Effector memory CD8-positive, alpha-beta T cell (primary cell): ENCODE data around the gene TMEM203.

Source experiments
- ATAC-seq: fragments of 150-1000 bp; cut with Tn5 transposase; replicated peaks from 2 replicates; pipeline ENCODE4 v1.10.0; 2021; ENCODE audit warnings: mild to moderate bottlenecking, moderate library complexity
- DNase-seq, 3 experiments: peaks; one replicate each; pipeline ENCODE4 v3.0.0; 2021
- H3K27ac Mint-ChIP-seq, 2 donors: one replicate each; pipeline ENCODE4 v1.8.0; 2022; ENCODE audit warnings: mild to moderate bottlenecking in 2 of 2, mixed read lengths in 2 of 2, moderate library complexity in 2 of 2
- H3K27me3 Mint-ChIP-seq, 2 donors: one replicate each; pipeline ENCODE4 v1.8.0; 2022; ENCODE audit warnings: mixed read lengths in 2 of 2
- H3K36me3 Mint-ChIP-seq: one replicate; pipeline ENCODE4 v1.8.0; 2022; ENCODE audit warnings: mild to moderate bottlenecking, moderate library complexity, mixed read lengths; ENCODE audit not compliant: insufficient read depth
- H3K4me1 Mint-ChIP-seq, 2 donors: one replicate each; pipeline ENCODE4 v1.8.0; 2022; ENCODE audit warnings: low read depth in 2 of 2, mixed read lengths in 2 of 2
- H3K4me3 Mint-ChIP-seq, 2 donors: one replicate each; pipeline ENCODE4 v1.8.0; 2022; ENCODE audit warnings: mild to moderate bottlenecking in 2 of 2, mixed read lengths in 2 of 2, moderate library complexity in 2 of 2
- H3K9me3 Mint-ChIP-seq, 2 donors: one replicate each; pipeline ENCODE4 v1.8.0; 2022; ENCODE audit warnings: mixed read lengths in 2 of 2

The TMEM203 gene

DNA sequence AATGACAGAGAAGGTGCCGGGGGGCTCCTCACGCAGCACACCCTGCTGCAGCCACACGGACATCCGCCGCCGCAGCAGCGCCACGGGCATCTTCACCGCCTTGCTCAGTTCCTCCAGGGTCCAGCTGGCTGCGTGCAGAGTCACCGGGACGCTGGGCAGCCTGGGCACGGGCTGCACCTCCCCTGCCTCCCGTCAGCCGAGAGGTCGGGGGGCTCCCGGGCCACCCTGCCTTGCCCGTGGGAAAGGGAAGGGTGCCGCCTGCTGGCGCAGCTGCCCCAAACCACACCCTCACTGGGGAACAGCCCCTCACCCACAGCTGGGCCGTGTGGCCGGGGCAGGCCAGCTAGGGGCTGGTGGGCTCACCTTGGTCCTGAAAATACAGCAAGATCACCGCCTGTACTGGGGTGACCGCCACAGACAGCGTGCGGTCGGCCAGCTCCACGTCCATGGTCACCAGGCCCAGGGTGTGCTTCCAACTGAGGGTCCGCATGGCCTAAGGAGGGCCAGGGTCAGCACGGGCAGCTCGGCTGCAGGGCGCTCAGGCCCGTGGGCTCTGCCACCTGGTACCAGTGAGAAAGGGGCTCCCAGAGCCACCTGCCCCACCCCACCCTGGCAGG is 30.0 kb downstream of the TMEM203 start:
- H3K4me3 Mint-ChIP-seq: no peak overlapping the region
- peaks cover 0 to 23% of the 10 kb centered on the region in 2 donors for H3K27me3 Mint-ChIP-seq
- DNase-seq: no peak
- H3K36me3 Mint-ChIP-seq: peaks cover 15% of the 10 kb centered on the region
- H3K27ac Mint-ChIP-seq: no peak overlapping the region
- peaks cover 0 to 10% of the 10 kb centered on the region in 2 donors for H3K4me1 Mint-ChIP-seq
- ATAC-seq: no peak
- no peaks in the 10 kb centered on the region for H3K9me3 Mint-ChIP-seq

GRCh38 chr9:137174722-137175293 is 30.6 kb downstream of the TMEM203 start:
- H3K9me3 Mint-ChIP-seq: no peaks in the 10 kb centered on the region
- H3K27me3 Mint-ChIP-seq: peaks cover 0 to 29% of the 10 kb centered on the region in 2 donors
- H3K27ac Mint-ChIP-seq: no peak overlapping the region
- peaks cover 15% of the 10 kb centered on the region for H3K36me3 Mint-ChIP-seq
- peaks cover 0 to 10% of the 10 kb centered on the region in 2 donors for H3K4me1 Mint-ChIP-seq
- no peak for DNase-seq
- H3K4me3 Mint-ChIP-seq: no peak overlapping the region
- no peak for ATAC-seq

- peaks cover 0 to 29% of the 10 kb centered on the region in 2 donors for H3K27me3 Mint-ChIP-seq
- ATAC-seq: no peak
- no peak overlapping the region for H3K27ac Mint-ChIP-seq
Measured at GRCh38 chr9:137173796-137174664, 31.4 kb downstream of the TMEM203 start.

DNA sequence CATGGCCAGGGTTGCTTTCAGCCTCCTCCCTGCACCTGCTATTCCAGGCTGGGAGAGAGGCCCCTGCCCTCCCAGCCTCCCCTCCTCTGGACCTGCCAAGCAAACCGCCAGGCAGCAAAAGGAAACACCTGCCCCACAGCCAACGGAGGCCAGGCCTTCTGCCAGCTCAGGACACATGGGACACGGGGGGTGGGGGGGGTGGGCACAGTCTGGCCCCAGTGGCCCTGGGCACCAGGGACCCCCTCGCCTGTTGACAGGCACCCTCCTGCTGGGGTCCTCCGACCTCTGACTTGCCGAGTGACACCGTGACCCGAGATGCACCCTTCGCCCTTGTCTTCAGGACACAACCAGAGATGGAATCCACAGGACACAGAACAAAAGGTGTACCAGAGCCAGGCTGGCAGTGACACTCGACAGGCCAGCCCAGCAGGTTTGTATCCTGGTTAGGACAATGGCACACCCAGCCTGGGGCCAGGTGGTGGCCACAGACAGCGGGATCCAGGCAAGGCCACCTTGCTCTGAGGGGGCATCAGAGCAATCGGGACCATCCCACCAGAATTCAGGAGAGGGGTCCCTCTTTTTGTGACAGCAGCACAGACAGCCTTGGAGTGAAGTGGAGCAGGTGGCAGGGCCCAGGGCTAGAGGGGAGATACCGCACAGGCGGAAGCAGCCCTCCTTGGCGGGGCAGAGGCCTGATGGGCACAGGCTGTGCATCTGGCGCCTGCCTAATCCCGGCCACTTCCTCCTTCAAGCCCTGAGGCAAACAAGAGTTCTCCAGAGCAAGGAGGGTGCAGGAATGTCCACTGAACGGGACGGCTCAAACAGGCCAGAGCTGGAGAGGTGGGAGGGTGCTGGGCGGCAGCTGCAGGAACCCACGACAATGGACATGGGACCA is 32.3 kb downstream of the TMEM203 start:
- Mint-ChIP-seq H3K27ac (no peak overlapping the region), H3K36me3 (peaks cover 12% of the 10 kb centered on the region), H3K9me3 (no peaks in the 10 kb centered on the region), H3K4me3 (no peak overlapping the region), H3K27me3 (peaks cover 0 to 29% of the 10 kb centered on the region in 2 donors), H3K4me1 (peaks cover 0 to 13% of the 10 kb centered on the region in 2 donors)
- ATAC-seq: no peak
- no peak for DNase-seq

More at GRCh38 chr9:137173796-137174664, 31.4 kb downstream of the TMEM203 start:
- H3K4me3 Mint-ChIP-seq: no peak overlapping the region
- peaks cover 0 to 10% of the 10 kb centered on the region in 2 donors for H3K4me1 Mint-ChIP-seq
- peaks cover 13% of the 10 kb centered on the region for H3K36me3 Mint-ChIP-seq
- H3K9me3 Mint-ChIP-seq: no peaks in the 10 kb centered on the region
- DNase-seq: no peak

- no peak for ATAC-seq
- no peak overlapping the region for H3K27ac Mint-ChIP-seq
- H3K9me3 Mint-ChIP-seq: no peaks in the 10 kb centered on the region
- no peak for DNase-seq
- H3K36me3 Mint-ChIP-seq: peaks cover 3% of the 10 kb centered on the region
- H3K4me1 Mint-ChIP-seq: peaks cover 0 to 10% of the 10 kb centered on the region in 2 donors
- H3K4me3 Mint-ChIP-seq: no peak overlapping the region
- H3K27me3 Mint-ChIP-seq: peaks cover 5 to 36% of the 10 kb centered on the region in 2 donors
Measured at GRCh38 chr9:137171149-137171900, 34.1 kb downstream of the TMEM203 start.

- ATAC-seq (no peak), DNase-seq (no peak)
- H3K4me3 Mint-ChIP-seq: peak overlapping the region in 1 of 2 donors; percentile 14
- H3K4me1 Mint-ChIP-seq: peaks cover 0 to 7% of the 10 kb centered on the region in 2 donors
- H3K27ac Mint-ChIP-seq: no peak overlapping the region
- H3K27me3 Mint-ChIP-seq: peaks cover 10 to 43% of the 10 kb centered on the region in 2 donors
- no peaks in the 10 kb centered on the region for H3K9me3 Mint-ChIP-seq
- H3K36me3 Mint-ChIP-seq: no peaks in the 10 kb centered on the region
Measured at GRCh38 chr9:137170486-137171148, 34.8 kb downstream of the TMEM203 start.

- no peak for DNase-seq
- no peak within 1 kb of the TSS for H3K27ac Mint-ChIP-seq
- H3K9me3 Mint-ChIP-seq: no peaks in the 10 kb centered on the region
- no peaks in the 10 kb centered on the region for H3K36me3 Mint-ChIP-seq
- ATAC-seq: no peak
- H3K4me1 Mint-ChIP-seq: peaks cover 0 to 7% of the 10 kb centered on the region in 2 donors
- H3K4me3 Mint-ChIP-seq: peak within 1 kb of the TSS; percentile 51 to 67
- H3K27me3 Mint-ChIP-seq: peaks cover 15 to 50% of the 10 kb centered on the region in 2 donors
Measured at GRCh38 chr9:137169896-137170358, 35.5 kb downstream of the TMEM203 start, which contains the start of gene LRRC26. Gene LRRC26, minus strand, starts transcription at chr9:137170051. Its CDS starts 108 bp downstream, at chr9:137169943.

DNA sequence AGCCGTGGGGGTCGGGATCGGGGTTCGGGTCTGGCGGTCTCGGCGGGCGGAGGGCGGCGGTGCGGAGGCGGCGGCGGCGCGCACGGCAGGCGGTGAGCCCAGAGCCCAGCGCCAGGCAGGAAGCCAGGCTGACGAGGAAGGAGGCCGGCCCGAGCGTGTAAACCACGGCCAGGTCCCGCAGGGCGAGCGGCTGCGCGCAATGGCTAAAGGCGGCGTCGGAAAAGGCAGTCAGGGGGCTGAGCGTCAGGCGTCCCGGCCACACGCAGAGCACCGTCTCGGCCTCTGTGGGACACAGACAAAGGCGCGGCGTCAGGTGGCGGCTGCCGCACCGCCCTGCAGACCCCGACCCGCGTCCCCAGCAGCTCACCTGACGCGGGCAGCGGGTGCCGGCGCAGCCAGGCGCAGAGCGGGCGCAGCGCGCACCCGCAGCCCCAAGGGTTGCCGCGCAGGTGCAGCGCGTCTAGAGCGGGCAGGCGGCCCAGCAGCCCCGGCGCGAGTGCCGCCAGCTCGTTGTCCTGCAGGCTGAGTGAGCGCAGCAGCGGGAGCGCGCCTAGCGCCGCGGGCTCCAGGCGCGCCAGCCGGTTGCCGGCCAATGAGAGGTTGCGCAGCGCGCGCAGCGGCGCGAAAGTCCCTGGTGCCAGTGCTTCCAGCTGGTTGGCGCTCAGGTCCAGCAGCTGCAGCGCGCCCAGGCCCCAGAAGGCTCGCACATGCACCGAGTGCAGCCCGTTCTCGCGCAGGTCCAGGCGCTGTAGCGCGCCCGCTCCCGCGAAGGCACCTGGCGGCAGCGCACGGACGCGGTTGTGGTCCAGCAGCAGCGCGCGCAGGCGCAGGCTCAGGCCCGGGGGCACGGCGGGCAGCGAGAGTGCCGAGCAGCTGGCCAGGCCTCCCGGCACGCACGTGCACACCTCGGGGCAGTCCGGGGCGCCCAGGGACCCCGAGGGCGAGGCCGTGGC is 36.3 kb downstream of the TMEM203 start:
- Mint-ChIP-seq H3K27ac (no peak overlapping the region), H3K4me1 (peaks cover 0 to 7% of the 10 kb centered on the region in 2 donors), H3K4me3 (peak overlapping the region; percentile 51 to 67), H3K9me3 (no peaks in the 10 kb centered on the region), H3K36me3 (no peaks in the 10 kb centered on the region), H3K27me3 (peaks cover 23 to 58% of the 10 kb centered on the region in 2 donors)
- ATAC-seq (peak; percentile 52), DNase-seq (no peak)

DNA sequence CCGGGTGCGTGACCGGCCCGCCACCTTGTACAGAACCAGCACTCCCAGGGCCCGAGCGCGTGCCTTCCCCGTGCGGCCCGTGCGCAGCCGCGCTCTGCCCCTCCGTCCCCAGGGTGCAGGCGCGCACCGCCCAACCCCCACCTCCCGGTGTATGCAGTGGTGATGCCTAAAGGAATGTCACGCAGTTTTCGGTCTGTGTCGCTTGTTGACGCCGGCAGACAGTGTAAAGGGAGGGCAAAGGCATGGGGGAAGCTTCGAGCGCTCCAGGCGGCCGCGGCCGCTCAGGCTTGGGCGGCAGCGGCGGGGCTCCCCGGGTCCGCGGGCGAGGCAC is 36.9 kb downstream of the TMEM203 start:
- Mint-ChIP-seq H3K4me1 (peaks cover 0 to 6% of the 10 kb centered on the region in 2 donors), H3K36me3 (peaks cover under 1% of the 10 kb centered on the region), H3K27me3 (peaks cover 24 to 63% of the 10 kb centered on the region in 2 donors), H3K9me3 (no peaks in the 10 kb centered on the region), H3K4me3 (peak overlapping the region; percentile 51 to 67), H3K27ac (no peak overlapping the region)
- DNase-seq (no peak), ATAC-seq (peak; percentile 48)

GRCh38 chr9:137167747-137168572 is 37.5 kb downstream of the TMEM203 start:
- Mint-ChIP-seq H3K27ac (no peak overlapping the region), H3K27me3 (peaks cover 24 to 63% of the 10 kb centered on the region in 2 donors), H3K9me3 (no peaks in the 10 kb centered on the region), H3K4me1 (peaks cover 0 to 3% of the 10 kb centered on the region in 2 donors), H3K4me3 (peak overlapping the region in 1 of 2 donors; percentile 67), H3K36me3 (peaks cover 3% of the 10 kb centered on the region)
- DNase-seq (no peak), ATAC-seq (peak; percentile 19)
